Activated CD8-positive, alpha-beta memory T cell treated with anti-CD3 and anti-CD28 coated beads for 4 hours (primary cell): ENCODE results near the gene GCH1.
"Not testable (repeated sequence)": the region's sequence is repeated elsewhere in the genome, so short reads cannot be mapped to it uniquely, and the experiment has no call there.

ENCODE experiments used
- DNase-seq, 2 donors: peaks; one replicate each; pipeline ENCODE4 v3.0.0-alpha.2; 2020; ENCODE audit warnings: low read depth in 2 of 2

Gene GCH1

DNA sequence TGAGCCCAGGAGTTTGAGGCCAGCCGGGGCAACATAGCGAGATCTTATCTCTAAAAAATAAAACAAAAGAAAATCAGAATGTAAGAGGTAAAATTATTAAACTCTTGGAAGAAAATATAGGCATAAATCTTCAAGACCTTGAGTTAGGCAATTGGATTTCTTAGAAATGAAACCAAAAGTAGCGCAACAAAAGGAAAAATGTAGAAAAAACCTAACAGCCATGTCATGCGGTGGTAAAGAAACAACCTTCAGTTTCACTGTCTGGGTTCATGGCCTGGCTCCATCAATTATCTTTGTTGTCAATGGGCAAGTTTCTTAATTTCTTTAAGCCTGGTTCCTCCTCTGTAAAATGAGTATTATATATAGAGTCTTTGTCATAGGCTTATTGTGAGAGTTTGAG, 5.6 kb upstream of the GCH1 start:
- no peak for DNase-seq

DNA sequence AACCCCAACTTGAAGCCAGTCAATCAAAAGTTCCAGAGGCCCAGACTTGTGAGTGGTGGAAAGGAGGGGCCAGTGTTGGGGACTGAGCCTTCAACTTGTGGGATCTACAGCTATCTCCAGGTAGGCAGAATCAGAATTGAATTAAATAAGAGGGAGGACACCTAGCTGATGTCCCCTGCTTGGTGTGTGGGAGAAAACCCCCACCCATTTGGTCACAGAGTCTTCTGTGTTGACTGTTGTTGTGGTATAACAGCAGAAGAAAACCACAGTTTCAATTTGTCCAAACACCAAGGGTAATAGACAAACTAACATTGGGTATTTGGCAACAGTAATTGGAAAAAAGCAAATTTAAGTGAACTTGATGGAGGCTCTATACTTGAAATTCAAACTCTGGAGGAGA, 3.4 kb upstream of the GCH1 start:
- DNase-seq, result no peak

DNA sequence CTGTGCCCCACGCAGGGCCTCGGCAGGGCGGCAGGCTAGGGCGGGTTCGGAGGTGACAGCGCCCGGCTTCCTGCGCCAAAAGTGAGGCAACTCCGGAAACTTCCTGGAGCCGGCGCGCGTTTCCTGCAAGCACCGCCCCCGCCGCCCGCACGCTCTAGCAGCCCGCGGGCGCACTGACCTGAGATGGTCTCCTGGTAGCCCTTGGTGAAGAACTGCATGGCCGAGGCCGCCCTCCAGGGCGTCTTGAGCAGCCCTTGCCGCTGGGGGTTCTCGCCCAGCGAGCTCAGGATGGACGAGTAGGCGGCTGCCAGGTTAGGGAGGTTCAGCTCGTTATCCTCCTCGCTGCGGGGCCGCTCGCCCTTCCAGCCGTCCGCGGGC, 494 bp downstream of the GCH1 start:
- DNase-seq, result peak; percentile 50 to 63

DNA sequence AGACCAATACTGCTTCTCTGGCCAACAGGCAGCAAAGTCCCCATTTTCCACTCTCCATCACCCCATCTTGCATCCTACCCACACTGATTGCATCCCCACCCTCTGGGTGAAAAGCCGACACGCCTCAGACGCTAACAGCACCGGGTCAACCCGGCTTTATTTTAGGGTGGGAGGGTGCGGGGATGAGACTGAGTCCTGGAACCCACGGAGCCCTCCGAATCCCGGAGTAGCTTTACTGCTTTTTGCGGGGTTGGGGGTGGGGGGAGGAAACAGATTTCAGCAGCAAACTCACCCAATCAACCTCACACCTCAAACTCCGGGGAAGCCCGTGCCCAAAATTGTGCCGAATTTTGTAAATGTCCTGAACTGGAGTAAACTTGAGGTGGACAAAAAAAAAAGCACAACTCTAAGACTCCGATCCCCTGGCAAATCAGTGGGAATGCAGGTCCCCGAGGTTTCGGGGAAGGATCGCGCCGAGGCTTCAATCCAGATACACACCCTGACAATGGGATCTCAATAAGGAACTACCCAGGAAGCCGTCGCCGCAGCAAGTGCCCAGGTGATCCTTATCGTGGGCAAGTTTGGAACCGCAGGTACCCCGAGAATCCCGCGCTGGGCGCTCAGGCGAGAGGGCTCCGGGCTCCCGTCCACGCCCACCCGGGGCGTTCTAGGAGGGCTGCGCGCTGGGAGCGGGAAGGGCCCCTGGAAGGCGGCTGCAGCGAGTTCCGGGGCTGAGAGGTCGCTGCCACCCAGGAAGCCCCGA, 1.1 kb downstream of the GCH1 start:
- DNase-seq, result no peak

DNA sequence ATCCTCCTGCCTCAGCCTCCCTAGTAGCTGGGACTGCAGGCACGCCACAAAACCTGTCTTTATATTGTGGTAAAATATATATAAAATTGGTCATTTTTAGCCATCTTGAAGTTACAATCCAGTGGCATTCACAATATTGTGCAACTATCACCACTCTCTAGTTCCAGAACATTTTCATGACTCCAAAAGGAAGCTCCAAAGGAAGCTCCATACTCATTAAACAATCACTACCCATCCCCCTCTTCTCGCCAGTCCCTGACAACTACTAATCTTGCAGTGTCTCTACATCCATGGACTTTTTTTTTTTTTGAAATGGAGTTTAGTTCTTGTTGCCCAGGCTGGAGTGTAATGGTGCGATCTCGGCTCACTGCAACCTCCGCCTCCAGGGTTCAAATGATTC, 3.1 kb downstream of the GCH1 start:
- DNase-seq, result no peak

DNA sequence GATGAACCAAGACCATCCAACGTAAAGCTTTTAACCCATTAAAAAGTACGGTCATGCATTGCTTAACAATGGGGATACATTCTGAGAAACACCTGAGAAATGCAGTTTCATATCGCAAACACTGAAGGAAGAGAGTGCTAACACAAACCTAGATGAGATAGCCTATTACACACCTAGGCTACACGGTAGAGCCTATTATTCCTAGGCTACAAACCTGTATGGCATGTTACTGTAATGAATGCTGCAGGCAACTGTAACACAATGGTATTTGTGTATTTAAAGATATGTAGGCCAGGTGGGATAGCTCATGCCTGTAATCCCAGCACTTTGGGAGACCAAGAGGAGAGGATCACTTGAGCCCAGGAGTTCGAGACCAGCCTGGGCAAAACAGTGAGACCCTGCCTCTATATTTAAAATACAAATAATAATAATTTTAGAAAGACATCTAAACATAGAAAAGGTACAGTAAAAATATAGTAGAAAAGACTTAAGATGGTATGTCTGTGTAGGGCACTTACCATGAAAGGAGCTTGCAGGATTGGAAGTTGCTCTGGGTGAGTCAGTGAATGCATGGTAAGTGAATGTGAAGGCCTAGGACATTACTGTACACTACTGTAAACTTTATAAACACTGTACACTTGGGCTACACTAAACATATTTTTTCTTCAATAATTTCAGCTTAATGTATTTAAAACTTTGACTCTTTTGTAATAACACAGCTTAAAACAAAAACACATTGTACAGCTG, 4.6 kb downstream of the GCH1 start:
- DNase-seq, result not testable (repeated sequence)

DNA sequence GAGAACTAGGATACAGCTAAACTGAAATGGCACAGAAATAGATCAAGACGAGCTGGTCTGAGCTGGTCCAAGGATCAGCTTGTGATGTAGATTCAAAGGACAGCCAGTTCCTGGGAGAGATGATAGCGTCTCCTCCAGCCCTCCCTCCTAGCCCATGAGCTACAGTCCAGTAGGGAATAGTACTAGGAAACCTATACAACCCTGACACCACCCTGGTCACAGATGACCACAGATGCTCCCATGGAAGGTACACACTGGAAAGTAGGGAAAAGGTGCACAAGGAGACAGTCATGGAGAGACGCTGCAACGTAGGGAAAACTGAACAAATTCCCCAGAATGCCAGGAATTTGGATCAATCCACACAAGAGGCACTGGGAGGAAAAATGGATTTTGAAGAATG, 6.9 kb downstream of the GCH1 start:
- DNase-seq, result no peak

DNA sequence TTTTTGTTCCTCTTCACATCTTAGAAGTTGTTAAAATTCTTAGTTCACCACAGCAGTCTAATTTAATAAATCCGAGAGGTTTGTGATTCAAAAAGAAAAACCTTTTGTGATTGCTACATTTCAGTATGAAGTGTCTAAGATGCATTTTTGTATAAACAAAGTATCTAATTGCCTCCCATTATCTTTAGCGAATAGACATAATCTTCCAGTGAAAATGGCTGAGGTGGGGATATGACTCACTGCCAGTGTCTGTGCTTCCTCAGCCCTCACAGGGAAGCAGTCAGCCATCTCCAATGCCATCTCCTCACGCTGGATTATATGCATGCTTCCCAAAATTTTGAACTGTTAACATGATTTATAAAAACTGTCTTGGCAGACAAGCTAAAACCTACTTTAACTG, 7.6 kb downstream of the GCH1 start:
- no peak for DNase-seq

DNA sequence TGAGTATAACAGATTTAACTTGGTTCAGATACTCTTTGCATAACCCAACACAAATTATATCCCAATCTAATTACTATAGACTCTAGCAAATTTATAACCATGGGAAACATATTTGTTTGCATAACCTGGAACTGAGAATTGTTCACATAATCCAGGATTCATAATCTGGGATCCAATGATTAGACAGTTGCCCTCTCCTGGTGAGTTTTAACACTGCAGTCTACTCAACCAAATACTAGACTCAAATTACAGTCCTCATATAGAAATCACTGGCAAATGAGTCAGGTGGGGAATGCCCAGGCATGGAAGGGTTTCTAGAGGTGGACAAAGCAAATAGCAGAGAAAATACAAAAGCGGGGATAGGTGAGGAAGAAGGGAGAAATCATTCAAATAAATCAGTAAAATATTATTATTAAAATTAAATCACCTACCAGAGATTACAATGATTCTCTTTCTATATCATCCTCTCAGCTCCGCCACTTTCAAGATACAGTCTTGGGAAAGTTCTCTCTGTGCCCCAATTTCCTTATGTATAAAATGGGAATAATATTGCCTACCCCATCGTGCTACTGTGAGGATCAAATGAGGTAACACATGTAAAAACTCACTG, 9.4 kb downstream of the GCH1 start:
- no peak for DNase-seq

DNA sequence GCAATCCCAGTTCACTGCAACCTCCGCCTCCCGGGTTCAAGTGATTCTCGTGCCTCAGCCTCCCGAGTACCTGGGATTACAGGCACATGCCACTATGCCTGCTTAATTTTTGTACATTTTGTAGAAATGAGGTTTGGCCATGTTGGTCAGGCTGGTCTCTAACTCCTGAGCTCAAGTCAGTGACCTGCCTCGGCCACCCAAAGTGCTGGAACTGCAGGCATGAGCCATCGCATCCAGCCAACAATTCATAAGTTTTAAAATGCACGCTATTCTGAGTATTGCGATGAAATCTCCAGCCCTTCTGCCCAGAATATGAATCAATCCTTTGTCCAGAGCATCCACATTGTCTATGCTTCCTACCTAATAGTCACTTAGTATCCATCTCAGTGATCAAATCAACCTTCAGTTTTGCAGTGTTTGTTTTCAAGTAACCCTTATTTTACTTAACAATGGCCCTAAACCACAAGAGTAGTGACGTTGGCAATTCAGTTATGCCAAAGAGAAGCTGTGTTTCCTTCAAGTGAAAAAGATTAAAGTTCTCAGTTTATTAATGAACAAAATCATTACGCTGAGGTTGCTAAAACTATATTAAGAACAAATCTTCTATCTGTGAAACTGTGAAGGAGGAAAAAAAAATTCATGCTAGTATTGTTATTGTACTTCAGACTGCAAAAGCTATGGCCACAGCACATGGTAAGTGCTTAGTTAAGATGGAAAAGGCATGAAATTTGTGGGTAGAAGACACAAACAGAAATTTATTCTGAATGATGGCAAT, 11.0 kb downstream of the GCH1 start:
- DNase-seq, result no peak

DNA sequence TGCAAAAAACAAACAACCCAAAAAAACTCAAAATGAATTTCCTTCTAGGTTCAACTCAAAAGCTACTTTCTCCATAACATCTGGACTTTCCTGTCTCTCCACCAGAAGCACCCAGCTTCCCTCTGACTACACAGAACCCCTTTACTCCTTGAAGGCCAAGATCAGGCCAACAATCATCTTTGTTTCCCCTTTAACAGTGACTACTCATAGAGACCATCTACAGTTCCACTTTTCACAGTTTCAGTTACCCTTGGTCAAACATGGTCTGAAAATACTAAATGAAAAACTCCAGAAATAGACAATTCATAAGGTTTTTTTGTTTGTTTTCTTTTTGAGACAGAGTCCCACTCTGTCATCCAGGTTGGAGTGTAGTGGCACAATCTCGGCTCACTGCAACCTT, 11.8 kb downstream of the GCH1 start:
- no peak for DNase-seq

DNA sequence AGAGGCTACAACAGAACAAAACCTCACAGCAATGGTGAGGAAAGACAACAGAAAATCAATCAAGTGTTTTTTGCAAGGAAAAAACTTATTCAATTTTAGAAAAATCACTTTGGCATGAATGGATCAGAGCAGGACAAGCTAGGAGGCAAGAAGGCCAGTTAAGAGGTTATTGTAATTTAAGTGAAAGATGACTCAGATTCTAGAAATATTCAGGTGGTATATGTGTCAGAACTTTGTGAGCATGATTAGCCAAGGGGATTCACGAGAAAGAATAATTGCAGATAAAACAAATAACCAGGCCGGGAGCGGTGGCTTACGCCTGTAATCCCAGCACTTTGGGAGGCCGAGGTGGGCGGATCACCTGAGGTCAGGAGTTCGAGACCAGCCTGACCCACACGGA, 12.7 kb downstream of the GCH1 start:
- DNase-seq, result no peak

DNA sequence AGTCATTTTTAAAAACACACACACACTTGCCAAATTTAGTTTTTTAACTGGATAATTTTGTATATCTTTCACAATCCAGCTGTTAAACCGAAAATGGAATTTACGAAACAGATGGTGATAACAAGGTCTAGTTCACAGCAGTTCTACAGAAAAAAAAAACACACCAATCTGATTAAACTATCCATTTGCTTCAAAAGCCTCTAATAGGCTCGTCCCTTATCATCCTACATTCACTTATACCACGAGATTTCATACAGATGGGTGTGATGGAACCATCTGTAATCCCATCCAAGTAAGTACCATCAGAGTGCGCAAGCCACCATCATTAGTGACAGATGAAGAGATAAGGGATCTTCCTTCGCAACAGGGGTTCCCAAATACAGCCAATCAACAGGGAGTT, 20.1 kb downstream of the GCH1 start:
- DNase-seq, result no peak

DNA sequence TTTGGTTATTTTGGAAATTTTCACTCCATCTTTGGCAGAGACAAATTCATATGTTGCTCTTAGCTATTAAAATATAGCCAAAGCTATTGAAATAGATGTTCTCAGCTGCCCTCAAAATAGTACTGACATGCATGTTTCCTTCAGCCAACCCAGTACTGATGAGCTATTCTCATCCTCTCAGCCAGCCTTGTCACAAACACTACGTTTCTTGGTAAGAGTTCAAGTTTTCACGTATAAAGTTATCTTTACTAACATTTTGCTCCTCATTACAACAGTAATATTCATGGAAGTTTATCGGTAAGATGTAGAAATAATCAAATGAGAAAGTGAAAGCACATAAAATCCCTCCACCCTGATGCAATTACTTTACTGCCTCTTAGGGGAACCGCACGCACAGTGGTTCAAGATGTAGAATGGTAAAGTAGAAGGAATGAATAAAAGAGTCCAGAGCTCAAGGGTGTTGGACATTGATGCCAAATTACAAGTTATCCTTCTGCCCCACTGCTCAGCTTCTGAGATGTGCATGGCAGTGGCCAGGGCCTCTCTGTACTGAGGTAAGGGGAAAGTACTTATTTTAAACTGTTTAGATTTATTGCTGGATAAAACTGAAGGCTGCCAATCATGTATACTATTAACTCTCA, 20.7 kb downstream of the GCH1 start:
- DNase-seq, result no peak

DNA sequence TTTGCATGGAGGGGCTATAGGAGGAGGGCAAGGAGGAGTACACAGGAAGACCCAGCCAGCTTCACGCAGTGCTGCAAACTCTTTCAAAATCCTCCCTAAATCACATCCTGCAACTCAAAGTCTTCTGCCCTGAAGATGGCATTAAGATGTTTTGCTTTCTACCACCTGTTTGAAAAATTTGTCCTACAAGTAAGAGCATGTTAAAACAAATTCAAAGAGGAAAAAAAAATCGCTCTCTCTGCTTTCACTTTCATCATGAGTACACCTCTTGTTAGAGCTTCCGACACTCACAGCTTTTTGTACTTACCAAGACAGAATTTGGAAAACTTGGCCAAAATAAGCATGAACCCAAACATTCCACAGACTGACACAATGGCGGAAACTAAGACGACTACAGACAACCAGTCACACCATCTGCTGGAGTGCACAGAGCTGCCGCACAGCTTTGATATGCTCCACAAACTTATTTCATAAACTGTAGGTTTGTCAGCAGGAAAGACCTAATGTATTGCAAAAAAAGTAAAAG, 21.3 kb downstream of the GCH1 start:
- no peak for DNase-seq

DNA sequence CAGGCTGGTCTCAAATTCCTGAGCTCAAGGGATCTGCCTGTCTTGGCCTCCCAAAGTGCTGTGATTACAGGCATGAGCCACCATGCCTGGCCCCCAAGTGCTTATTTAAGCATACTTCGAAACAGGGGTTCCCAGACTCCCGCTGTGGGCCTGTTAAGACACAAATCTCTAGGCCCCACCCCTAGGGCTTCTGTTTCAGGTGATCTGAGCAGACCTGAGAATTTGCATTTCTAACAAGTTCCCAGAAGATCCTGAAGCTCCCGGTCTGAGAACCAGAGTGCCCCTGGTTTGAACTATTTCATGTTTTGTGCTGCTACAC, 25.0 kb downstream of the GCH1 start:
- no peak for DNase-seq

DNA sequence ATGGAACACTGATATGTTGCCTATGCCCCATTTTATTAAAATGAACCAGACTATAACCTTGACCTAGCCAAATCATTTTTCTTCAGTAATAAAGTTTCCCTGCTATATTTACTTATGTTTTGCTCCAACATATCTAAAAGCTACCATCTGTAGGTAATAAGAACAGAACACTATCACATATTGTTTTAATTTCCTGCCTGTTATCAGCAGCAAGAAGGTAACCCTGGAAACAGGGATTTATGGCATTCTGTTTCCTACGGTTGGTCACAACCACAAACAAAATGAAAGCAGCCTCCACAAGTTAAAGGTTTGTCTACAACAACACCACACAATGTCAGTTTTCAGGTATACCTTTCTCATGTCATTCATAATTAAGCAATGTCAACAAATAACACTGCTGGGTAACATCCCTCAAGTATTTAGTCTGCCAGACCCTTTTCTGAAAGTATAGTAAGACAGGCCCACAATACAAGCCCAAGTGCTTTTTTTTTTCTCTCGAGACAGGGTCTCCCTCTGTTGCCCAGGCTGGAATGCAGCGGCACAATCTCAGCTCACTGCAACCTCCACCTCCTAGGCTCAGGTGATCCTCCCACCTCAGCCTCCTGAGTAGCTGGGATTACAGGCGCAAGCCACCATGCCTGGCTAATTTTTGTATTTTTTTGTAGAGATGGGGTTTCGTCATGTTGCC, 25.5 kb downstream of the GCH1 start:
- no peak for DNase-seq

DNA sequence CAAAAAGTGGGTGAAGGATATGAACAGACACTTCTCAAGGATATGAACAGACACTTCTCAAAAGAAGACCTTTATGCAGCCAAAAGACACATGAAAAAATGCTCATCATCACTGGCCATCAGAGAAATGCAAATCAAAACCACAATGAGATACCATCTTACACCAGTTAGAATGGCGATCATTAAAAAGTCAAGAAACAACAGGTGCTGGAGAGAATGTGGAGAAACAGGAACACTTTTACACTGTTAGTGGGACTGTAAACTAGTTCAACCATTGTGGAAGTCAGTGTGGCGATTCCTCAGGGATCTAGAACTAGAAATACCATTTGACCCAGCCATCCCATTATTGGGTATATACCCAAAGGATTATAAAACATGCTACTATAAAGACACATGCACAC, 27.0 kb downstream of the GCH1 start:
- not testable (repeated sequence) for DNase-seq

DNA sequence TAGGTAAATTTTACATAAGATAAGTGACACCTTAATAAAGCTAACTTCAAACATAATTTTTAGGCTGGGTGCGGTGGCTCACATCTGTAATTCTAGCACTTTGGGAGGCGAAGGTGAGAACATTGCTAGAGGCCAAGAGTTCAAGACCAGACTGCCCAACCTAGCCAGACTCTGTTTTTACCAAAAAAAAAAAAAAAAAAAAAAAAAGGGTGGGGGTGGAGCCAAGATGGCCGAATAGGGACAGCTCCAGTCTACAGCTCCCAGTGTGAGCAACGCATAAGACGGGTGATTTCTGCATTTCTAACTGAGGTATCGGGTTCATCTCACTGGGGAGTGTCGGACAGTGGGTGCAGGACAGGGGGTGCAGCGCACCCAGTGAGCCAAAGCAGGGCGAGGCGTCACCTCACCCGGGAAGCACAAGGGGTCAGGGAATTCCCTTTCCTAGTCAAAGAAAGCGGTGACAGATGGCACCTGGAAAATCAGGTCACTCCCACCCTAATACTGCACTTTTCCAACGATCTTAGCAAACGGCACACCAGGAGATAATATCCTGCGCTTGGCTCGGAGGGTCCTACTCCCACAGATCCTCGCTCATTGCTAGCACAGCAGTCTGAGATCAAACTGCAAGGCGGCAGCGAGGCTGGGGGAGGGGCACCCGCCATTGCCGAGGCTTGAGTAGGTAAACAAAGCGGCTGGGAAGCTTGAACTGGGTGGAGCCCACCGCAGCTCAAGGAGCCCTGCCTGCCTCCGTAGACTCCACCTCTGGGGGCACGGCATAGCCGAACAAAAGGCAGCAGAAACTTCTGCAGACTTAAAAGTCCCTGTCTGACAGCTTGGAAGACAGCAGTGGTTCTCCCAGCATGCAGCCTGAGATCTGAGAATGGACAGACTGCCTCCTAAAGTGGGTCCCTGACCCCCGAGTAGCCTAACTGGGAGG, 32.2 kb downstream of the GCH1 start:
- DNase-seq, result not testable (repeated sequence)

DNA sequence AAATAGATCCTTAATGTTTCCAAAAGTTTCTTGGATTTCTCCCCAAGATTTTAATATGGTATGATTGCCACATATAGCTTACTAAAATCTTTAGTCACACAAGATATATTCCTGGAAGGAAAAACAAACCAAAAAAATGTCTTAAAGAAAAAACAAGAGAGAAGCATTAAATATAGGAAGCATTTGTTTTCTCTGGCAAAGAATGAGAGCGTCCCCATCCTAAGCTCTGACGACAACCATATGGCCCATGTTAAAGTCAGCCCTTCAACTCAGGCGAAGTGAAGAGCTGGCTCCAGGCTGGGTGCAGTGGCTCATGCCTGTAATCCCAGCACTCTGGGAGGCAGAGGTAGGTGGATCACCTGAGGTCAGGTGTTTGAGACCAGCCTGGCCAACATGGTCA, 35.6 kb downstream of the GCH1 start:
- no peak for DNase-seq
